GM11168 (cell line): ENCODE data around the gene PCDHGB6.
"Not testable (repeated sequence)": the region's sequence is repeated elsewhere in the genome, so short reads cannot be mapped to it uniquely, and the experiment has no call there.

Experiments
- in situ Hi-C: fragments of 300-500 bp; cut with MboI; formaldehyde crosslinking; loops from one replicate; pipeline ENCODE4 v1.12.0; 2022; ENCODE audit warnings: low sequenced_read_pairs; ENCODE audit not compliant: unreplicated experiment

The PCDHGB6 gene

DNA sequence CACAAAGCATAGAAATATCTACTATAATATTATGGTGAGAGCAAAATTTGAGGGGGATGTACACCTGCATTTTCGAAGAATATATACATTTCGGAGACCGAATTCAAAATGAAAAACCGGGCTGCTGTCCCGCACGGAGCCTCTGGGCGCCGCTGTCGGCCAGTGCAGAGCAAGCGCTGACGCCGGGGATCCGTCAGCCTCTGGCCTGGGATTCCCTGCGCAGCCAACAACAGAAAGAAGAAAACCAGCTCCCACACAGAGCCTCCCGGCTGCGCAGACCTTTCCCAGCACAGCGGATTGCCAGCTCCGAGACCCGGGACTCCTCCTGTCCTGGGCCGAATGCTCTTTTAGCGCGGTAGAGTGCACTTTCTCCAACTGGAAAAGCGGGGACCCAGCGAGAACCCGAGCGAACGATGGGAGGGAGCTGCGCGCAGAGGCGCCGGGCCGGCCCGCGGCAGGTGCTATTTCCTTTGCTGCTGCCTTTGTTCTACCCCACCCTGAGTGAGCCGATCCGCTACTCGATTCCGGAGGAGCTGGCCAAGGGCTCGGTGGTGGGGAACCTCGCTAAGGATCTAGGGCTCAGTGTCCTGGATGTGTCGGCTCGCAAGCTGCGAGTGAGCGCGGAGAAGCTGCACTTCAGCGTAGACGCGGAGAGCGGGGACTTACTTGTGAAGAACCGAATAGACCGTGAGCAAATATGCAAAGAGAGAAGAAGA is at the start of gene PCDHGB6:
TSS of gene PCDHGB6 (plus strand) at position 232 of the 716 bp plus-strand sequence. CDS start at position 414, 182 bp downstream.
- in situ Hi-C loops, result not testable (repeated sequence)

DNA sequence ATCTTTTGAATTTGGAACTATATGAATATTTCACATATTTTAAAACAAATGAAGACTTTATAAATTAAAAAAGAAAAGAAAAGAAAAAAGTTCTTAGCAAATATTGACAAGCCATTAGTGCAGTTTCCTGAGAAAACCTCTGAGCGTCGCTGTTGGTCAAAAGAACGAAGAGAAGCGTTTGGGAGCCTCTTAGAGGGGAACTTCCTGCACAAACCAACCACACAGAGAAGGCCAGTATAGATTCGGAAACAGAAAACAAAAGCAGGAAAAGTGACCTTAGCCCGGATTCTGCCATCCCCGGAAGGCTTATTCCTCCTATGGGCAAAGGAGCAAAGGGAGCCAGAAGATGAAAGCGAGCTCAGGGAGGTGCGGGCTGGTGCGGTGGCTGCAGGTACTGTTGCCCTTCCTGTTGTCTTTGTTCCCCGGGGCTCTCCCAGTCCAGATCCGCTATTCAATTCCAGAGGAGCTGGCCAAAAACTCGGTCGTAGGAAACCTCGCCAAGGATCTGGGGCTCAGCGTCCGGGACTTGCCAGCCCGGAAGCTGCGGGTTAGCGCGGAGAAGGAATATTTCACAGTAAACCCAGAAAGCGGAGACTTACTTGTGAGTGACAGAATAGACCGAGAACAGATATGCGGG is 47.9 kb upstream of the PCDHGB6 start, which contains the start of gene PCDHGB2:
TSS of gene PCDHGB2 (plus strand) at position 205 of the 637 bp plus-strand sequence. CDS start at position 347, 142 bp downstream.
- in situ Hi-C loops, result no loop called here

DNA sequence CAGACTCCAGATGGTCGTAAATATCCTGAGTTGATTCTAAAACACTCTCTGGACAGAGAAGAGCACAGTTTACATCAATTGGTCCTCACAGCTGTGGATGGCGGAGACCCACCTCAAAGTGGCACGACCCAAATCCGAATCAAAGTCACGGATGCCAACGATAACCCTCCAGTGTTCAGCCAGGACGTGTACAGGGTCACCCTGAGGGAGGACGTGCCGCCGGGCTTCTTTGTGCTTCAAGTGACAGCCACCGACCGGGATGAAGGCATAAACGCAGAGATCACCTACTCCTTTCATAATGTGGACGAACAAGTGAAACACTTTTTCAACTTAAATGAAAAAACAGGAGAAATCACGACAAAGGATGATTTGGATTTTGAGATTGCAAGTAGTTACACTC is 47.1 kb upstream of the PCDHGB6 start:
- in situ Hi-C loops, result no loop called here

DNA sequence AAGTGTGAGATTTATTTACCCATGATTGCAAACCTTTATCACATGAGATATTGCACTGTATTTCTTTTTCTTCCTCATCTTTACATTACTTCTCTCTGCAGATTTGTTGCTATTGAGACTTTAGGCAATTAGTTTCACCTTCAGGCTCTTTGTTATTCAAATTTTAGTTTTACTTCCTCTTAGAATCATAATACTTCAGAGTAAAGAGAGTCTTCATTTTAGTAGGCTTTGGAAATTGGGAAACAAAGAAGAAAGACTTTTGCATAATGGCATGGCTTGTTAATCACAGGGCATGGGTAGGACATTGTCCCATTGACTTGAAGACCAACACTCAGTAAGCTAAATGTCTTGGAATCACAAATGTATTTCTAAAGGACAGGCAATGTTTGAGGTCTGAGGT is 45.1 kb upstream of the PCDHGB6 start:
- in situ Hi-C loops, result no loop called here

DNA sequence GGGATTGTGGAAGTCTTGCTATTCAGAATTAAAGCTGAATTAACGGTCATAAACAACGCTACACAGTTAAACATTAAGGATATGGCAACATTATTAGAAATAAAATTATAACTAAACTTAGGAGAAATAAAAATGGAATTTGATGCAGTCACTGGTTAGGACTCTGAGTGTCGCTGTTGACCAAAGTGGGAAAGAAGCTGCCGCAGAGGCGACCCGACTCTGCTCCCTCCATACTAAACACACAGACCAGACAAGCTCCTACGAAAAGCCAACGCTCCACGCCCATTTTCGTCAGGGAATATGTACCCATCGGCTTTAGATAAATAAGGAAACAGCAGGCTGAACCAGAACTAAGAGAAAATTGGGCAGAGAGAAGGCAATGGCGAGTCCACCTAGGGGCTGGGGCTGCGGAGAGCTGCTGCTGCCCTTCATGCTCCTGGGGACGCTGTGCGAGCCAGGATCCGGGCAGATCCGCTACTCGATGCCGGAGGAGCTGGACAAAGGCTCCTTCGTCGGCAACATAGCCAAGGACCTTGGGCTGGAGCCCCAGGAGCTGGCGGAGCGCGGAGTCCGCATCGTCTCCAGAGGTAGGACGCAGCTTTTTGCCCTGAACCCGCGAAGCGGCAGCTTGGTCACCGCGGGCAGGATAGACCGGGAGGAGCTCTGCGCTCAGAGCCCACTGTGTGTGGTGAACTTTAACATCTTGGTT is 43.7 kb upstream of the PCDHGB6 start, which contains the start of gene PCDHGA5:
TSS of gene PCDHGA5 (plus strand) at position 211 of the 709 bp plus-strand sequence. CDS start at position 380, 169 bp downstream.
- in situ Hi-C loops, result no loop called here

DNA sequence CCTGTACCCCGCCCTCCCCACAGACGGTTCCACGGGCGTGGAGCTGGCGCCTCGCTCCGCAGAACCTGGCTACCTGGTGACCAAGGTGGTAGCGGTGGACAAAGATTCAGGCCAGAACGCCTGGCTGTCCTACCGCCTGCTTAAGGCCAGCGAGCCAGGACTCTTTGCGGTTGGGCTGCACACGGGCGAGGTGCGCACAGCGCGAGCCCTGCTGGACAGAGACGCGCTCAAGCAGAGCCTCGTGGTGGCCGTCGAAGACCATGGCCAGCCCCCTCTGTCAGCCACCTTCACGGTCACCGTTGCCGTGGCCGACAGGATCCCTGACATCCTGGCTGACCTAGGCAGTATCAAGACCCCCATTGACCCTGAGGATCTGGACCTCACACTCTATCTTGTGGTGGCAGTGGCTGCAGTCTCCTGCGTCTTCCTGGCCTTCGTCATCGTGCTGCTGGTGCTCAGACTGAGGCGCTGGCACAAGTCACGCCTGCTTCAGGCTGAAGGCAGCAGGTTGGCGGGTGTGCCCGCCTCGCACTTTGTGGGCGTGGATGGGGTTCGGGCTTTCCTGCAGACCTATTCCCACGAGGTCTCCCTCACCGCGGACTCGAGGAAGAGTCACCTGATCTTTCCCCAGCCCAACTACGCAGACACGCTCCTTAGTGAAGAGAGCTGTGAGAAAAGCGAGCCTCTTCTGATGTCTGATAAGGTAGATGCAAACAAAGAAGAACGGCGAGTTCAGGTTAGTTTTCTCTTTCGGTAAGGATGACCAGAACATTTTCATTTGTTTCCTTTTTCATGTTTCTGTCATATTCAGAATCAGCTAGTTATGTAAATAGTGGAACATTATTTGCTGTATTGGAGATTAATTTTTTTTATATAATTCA is 41.6 kb upstream of the PCDHGB6 start:
- in situ Hi-C loops, result no loop called here

DNA sequence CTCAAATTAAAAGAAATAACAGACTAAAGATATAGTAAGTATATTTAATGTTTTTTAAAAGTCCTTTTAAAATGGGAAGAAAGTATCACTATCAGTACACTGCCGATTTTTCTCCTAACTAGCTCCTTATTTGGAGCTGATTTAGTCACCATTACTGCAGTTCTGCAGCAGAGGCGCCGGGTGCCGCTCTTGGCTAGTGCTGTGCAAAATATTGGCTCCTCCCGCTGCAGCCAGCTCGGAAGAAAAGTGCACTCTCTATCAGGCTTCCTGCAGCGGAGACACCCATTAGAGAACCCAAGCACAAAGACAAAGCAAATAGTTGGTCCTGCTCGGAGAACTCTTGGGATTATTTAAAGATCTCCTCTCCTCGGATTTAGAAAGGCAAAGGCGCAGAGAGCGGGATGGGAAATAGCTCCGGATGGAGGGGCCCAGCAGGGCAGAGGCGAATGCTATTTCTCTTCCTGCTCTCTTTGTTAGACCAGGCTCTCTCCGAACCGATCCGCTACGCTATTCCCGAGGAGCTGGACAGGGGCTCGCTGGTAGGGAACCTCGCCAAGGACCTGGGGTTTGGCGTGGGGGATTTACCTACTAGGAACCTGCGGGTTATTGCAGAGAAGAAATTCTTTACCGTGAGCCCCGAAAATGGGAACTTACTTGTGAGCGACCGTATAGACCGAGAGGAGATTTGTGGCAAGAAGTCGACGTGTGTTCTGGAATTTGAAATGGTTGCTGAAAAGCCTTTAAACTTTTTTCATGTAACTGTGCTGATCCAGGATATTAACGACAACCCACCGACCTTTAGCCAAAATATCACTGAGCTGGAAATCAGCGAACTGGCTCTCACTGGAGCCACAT is 37.6 kb upstream of the PCDHGB6 start, which contains the start of gene PCDHGB3:
TSS of gene PCDHGB3 (plus strand) at position 249 of the 855 bp plus-strand sequence. CDS start at position 402, 153 bp downstream.
- in situ Hi-C loops, result no loop called here

DNA sequence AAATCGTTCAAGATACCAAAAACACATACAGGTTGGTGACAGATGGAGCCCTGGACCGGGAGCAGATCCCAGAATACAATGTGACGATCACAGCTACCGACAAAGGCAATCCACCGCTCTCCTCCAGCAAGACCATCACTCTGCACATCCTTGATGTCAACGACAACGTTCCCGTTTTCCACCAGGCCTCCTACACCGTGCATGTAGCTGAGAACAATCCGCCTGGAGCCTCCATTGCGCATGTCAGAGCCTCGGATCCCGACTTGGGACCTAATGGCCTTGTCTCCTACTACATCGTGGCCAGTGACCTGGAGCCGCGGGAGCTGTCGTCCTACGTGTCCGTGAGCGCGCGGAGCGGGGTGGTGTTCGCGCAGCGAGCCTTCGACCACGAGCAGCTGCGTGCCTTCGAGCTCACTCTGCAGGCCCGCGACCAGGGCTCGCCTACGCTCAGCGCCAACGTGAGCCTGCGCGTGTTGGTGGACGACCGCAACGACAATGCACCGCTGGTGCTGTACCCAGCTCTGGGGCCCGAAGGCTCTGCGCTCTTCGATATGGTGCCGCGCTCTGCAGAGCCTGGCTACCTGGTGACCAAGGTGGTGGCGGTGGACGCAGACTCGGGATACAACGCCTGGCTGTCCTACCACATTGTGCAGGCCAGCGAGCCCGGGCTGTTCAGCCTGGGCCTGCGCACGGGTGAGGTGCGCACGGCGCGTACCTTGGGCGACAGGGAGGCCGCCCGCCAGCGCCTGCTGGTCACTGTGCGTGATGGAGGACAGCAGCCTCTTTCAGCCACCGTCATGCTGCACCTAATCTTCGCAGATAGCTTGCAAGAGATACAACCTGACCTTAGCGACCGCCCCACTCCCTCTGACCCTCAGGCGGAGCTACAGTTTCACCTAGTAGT is 36.0 kb upstream of the PCDHGB6 start:
- in situ Hi-C loops, result no loop called here

DNA sequence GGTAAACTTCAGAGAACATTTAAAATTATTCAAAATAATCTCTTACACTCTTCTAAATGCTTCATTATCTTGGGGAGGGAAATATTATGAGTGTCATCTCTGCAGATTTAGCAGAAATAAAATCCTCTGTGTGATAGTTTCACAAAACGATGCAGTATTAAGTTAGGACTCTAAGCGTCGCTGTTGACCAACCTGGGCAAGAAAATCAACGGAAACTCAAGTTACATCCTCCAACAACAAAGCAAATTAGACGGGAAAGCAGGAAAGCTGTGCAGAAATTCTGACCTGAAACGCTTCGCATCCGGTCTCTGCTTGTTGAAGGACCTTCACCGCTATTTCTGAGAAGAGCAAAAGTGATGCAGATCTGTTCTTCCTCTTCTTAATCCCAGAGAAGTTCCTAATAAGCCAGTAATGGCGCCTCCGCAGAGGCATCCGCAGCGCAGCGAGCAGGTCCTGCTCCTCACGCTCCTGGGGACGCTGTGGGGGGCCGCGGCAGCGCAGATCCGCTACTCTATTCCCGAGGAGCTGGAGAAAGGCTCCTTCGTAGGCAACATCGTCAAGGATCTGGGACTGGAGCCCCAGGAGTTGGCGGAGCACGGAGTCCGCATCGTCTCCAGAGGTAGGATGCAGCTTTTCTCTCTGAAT is 34.0 kb upstream of the PCDHGB6 start, which contains the start of gene PCDHGA6:
TSS of gene PCDHGA6 (plus strand) at position 219 of the 645 bp plus-strand sequence. CDS start at position 412, 193 bp downstream.
- in situ Hi-C loops, result no loop called here

DNA sequence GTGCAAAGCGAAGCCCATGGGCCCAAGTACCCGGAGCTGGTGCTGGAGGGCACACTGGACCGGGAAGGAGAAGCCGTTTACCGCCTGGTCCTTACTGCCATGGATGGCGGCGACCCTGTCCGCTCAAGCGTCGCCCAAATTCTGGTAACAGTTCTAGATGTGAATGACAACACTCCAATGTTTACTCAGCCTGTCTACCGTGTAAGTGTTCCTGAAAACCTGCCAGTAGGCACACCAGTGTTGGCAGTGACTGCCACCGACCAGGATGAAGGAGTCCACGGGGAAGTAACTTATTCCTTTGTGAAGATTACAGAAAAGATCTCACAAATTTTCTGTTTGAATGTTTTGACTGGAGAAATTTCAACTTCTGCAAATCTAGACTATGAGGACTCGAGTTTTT is 33.2 kb upstream of the PCDHGB6 start:
- in situ Hi-C loops, result no loop called here

DNA sequence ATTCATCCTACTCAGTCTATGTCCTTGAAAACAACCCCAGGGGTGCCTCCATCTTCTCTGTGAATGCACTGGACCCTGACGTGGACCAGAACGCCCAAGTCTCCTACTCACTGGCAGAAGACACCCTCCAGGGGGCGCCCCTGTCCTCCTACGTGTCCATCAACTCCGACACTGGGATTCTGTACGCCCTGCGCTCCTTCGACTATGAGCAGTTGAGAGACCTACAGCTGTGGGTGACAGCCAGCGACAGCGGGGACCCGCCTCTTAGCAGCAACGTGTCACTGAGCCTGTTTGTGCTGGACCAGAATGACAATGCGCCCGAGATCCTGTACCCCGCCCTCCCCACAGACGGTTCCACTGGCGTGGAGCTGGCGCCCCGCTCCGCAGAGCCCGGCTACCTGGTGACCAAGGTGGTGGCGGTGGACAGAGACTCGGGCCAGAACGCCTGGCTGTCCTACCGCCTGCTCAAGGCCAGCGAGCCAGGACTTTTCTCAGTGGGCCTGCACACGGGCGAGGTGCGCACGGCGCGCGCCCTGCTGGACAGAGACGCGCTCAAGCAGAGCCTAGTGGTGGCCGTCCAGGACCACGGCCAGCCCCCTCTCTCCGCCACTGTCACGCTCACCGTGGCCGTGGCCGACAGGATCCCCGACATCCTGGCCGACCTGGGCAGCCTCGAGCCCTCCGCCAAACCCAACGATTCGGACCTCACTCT is 32.2 kb upstream of the PCDHGB6 start:
- in situ Hi-C loops, result not testable (repeated sequence)

DNA sequence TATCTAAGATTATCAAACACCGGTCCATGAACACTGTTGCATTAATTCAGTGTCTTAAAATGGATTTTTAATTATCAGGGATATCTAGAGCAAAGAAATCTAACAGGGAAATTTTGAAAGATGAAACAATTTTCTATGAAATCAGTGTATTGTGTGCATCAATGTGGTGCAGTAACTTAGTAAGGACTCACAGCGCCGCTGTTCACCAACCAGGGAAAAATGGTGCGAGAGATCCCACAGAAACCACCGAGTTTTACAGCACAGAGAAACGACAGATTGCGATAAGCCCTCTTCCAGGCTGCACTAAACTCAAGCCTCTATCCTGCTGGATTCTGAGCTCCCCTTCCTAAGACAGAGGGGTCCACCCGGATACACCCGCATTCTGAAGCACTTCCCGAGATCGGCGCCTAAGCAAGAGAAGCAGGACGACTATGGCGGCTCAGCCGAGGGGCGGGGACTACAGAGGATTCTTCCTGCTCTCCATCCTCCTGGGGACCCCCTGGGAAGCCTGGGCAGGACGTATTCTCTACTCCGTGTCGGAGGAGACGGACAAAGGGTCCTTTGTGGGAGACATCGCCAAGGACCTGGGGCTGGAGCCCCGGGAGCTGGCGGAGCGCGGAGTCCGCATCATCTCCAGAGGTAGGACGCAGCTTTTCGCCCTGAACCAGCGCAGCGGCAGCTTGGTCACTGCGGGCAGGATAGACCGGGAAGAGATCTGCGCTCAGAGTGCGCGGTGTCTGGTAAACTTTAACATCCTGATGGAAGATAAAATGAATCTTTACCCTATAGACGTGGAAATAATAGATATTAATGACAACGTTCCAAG is 25.1 kb upstream of the PCDHGB6 start, which contains the start of gene PCDHGA7:
TSS of gene PCDHGA7 (plus strand) at position 274 of the 826 bp plus-strand sequence. CDS start at position 432, 158 bp downstream.
- in situ Hi-C loops, result no loop called here

DNA sequence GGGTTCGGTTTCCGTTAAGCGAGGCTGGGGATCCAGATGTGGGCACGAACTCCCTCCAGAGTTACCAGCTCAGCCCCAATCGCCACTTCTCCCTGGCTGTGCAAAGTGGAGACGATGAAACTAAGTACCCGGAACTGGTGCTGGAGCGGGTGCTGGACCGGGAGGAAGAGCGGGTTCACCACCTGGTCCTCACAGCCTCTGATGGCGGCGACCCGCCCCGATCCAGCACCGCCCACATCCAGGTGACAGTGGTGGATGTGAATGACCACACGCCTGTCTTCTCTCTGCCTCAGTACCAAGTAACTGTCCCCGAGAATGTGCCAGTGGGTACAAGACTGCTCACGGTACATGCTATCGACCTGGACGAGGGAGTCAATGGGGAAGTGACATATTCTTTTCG is 24.5 kb upstream of the PCDHGB6 start:
- in situ Hi-C loops, result no loop called here

DNA sequence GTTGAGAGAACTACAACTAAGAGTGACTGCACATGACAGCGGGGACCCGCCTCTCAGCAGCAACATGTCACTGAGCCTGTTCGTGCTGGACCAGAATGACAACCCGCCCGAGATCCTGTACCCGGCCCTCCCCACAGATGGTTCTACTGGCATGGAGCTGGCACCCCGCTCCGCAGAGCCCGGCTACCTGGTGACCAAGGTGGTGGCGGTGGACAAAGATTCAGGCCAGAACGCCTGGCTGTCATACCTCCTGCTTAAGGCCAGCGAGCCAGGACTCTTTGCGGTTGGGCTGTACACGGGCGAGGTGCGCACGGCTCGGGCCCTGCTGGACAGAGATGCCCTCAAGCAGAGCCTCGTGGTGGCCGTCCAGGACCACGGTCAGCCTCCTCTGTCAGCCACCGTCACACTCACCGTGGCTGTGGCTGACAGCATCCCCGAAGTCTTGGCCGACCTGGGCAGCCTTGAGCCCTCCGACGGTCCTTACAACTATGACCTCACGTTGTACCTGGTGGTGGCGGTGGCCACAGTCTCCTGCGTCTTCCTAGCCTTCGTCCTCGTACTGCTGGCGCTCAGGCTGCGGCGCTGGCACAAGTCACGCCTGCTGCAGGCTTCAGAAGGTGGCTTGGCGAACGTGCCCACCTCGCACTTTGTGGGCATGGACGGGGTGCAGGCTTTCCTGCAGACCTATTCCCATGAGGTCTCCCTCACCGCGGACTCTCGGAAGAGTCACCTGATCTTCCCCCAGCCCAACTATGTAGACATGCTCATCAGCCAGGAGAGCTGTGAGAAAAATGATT is 23.2 kb upstream of the PCDHGB6 start:
- in situ Hi-C loops, result no loop called here
